Karpas-422 (cell line): ENCODE results near the gene COQ2. TPM values are rescaled to one million over a fixed set of nuclear protein-coding genes. Genes with fewer than 3 reads are reported as not detected.
"Not testable (repeated sequence)": the region's sequence is repeated elsewhere in the genome, so short reads cannot be mapped to it uniquely, and the experiment has no call there.

Experiments used
- DNase-seq: peaks from one replicate; pipeline ENCODE4 v3.0.0-alpha.2; 2015
- H2AFZ ChIP-seq: fragments of 200-600 bp; sonication (generic); 2 replicates; pipeline ENCODE4 v1.6.1; 2014; ENCODE audit warnings: antibody characterized with exemption, low read length, mixed read lengths
- H3K27ac ChIP-seq: fragments of 200-600 bp; sonication (generic); 2 replicates; pipeline ENCODE4 v1.5.1; 2014; ENCODE audit warnings: mild to moderate bottlenecking, low read length, moderate library complexity
- H3K27me3 ChIP-seq: fragments of 200-600 bp; sonication (generic); 2 replicates; pipeline ENCODE4 v1.6.1; 2014; ENCODE audit warnings: low read length, mixed read lengths
- H3K36me3 ChIP-seq: fragments of 200-600 bp; sonication (generic); 2 replicates; pipeline ENCODE4 v1.6.1; 2014; ENCODE audit warnings: low read length, mixed read lengths; ENCODE audit not compliant: insufficient read depth
- H3K4me1 ChIP-seq: fragments of 200-600 bp; sonication (generic); 2 replicates; pipeline ENCODE4 v1.6.1; 2014; ENCODE audit warnings: mild to moderate bottlenecking, low read length, mixed read lengths
- H3K4me2 ChIP-seq: fragments of 200-600 bp; sonication (generic); 2 replicates; pipeline ENCODE4 v1.6.1; 2014; ENCODE audit warnings: low read length, low read depth, mild to moderate bottlenecking; ENCODE audit not compliant: poor library complexity, severe bottlenecking
- H3K4me3 ChIP-seq: fragments of 200-600 bp; sonication (generic); 2 replicates; pipeline ENCODE4 v1.5.1; 2014; ENCODE audit warnings: mild to moderate bottlenecking, antibody characterized with exemption, low read length, mixed read lengths
- H3K79me2 ChIP-seq: fragments of 200-600 bp; sonication (generic); 2 replicates; pipeline ENCODE4 v1.6.1; 2014; ENCODE audit warnings: mild to moderate bottlenecking, low read length, mixed read lengths
- H3K9ac ChIP-seq: fragments of 200-600 bp; sonication (generic); 2 replicates; pipeline ENCODE4 v1.6.0; 2014; ENCODE audit warnings: low read length
- H3K9me2 ChIP-seq: fragments of 200-600 bp; sonication (generic), shearing (Covaris generic); replicated peaks from 2 replicates; pipeline ENCODE4 v1.6.0; 2014; ENCODE audit warnings: mild to moderate bottlenecking, low read length, moderate library complexity; ENCODE audit not compliant: insufficient read depth
- H3K9me3 ChIP-seq: fragments of 300-700, 200-600 bp; sonication (generic); 2 replicates; pipeline ENCODE4 v1.6.1; 2014; ENCODE audit warnings: low read length, mixed read lengths
- H4K20me1 ChIP-seq: fragments of 200-600 bp; sonication (generic); 2 replicates; pipeline ENCODE4 v1.6.1; 2014; ENCODE audit warnings: mild to moderate bottlenecking, antibody characterized with exemption, low read length, low read depth; ENCODE audit not compliant: insufficient read depth
- total RNA-seq: library from RNA; depleted of rRNA; stranded (reverse); fragments of >200 nt; shearing (Covaris generic); gene quantifications from 2 replicates; pipeline ENCODE4 v1.2.3, GENCODE V29; 2014; ENCODE audit warnings: low replicate concordance

COQ2 gene
- total RNA-seq, 1 experiment from 2014 or later = 1.2 TPM

- not testable (repeated sequence) for H4K20me1 ChIP-seq, H3K79me2 ChIP-seq, H3K9me2 ChIP-seq, H3K27me3 ChIP-seq, H3K27ac ChIP-seq, H3K9me3 ChIP-seq, H3K9ac ChIP-seq, H3K4me2 ChIP-seq, H2AFZ ChIP-seq, H3K4me3 ChIP-seq, H3K36me3 ChIP-seq, DNase-seq
- H3K4me1 ChIP-seq = peaks cover 15% of the 10 kb centered on the region
These were observed 48.9 kb downstream of the COQ2 start for GRCh38 chr4:83235645-83236133.

GRCh38 chr4:83234902-83235644 is 49.5 kb downstream of the COQ2 start:
- H3K4me2 ChIP-seq = no peak overlapping the region
- H3K79me2 ChIP-seq = no peaks in the 10 kb centered on the region
- no peaks in the 10 kb centered on the region for H3K36me3 ChIP-seq
- H3K27ac ChIP-seq = no peak overlapping the region
- peaks cover 9% of the 10 kb centered on the region for H3K4me1 ChIP-seq
- H3K9ac ChIP-seq = no peak overlapping the region
- H3K9me3 ChIP-seq = no peaks in the 10 kb centered on the region
- H3K27me3 ChIP-seq = no peaks in the 10 kb centered on the region
- no peak for DNase-seq
- H4K20me1 ChIP-seq = no peaks in the 10 kb centered on the region
- no peaks in the 10 kb centered on the region for H3K9me2 ChIP-seq
- no peak overlapping the region for H2AFZ ChIP-seq
- H3K4me3 ChIP-seq = no peak overlapping the region

GRCh38 chr4:83234387-83234786 is 50.2 kb downstream of the COQ2 start:
- not testable (repeated sequence) for H2AFZ ChIP-seq, H3K4me2 ChIP-seq, H3K4me1 ChIP-seq, H3K9ac ChIP-seq, DNase-seq, H3K27ac ChIP-seq, H3K4me3 ChIP-seq, H3K9me3 ChIP-seq, H3K27me3 ChIP-seq, H3K36me3 ChIP-seq, H4K20me1 ChIP-seq, H3K79me2 ChIP-seq, H3K9me2 ChIP-seq

- no peaks in the 10 kb centered on the region for H3K36me3 ChIP-seq
- no peaks in the 10 kb centered on the region for H3K9me3 ChIP-seq
- H4K20me1 ChIP-seq = no peaks in the 10 kb centered on the region
- no peak for DNase-seq
- peaks cover 4% of the 10 kb centered on the region; the same call in 1 of the 2 replicates for H3K4me1 ChIP-seq
- no peak overlapping the region for H3K9ac ChIP-seq
- H3K4me2 ChIP-seq = no peak overlapping the region
- H3K27me3 ChIP-seq = no peaks in the 10 kb centered on the region
- no peak overlapping the region for H3K27ac ChIP-seq
- H3K9me2 ChIP-seq = no peaks in the 10 kb centered on the region
- no peaks in the 10 kb centered on the region for H3K79me2 ChIP-seq
- H3K4me3 ChIP-seq = no peak overlapping the region
- no peak overlapping the region for H2AFZ ChIP-seq
These were observed 52.5 kb downstream of the COQ2 start for GRCh38 chr4:83232082-83232481.

GRCh38 chr4:83231620-83232076 is 53.0 kb downstream of the COQ2 start:
- no peak overlapping the region for H3K4me3 ChIP-seq
- no peaks in the 10 kb centered on the region for H3K79me2 ChIP-seq
- no peak overlapping the region for H3K27ac ChIP-seq
- no peak for DNase-seq
- H3K36me3 ChIP-seq = no peaks in the 10 kb centered on the region
- H4K20me1 ChIP-seq = no peaks in the 10 kb centered on the region
- no peak overlapping the region for H3K9ac ChIP-seq
- no peak overlapping the region for H3K4me2 ChIP-seq
- H3K9me3 ChIP-seq = no peaks in the 10 kb centered on the region
- H2AFZ ChIP-seq = no peak overlapping the region
- H3K4me1 ChIP-seq = peaks cover 4% of the 10 kb centered on the region; the same call in 1 of the 2 replicates
- H3K27me3 ChIP-seq = no peaks in the 10 kb centered on the region
- no peaks in the 10 kb centered on the region for H3K9me2 ChIP-seq

- H3K9me2 ChIP-seq = no peaks in the 10 kb centered on the region
- H3K4me2 ChIP-seq = no peak overlapping the region
- no peak overlapping the region for H2AFZ ChIP-seq
- no peaks in the 10 kb centered on the region for H3K79me2 ChIP-seq
- H4K20me1 ChIP-seq = no peaks in the 10 kb centered on the region
- H3K27me3 ChIP-seq = no peaks in the 10 kb centered on the region
- peaks cover 6% of the 10 kb centered on the region for H3K4me1 ChIP-seq
- H3K4me3 ChIP-seq = no peak overlapping the region
- H3K36me3 ChIP-seq = no peaks in the 10 kb centered on the region
- no peaks in the 10 kb centered on the region for H3K9me3 ChIP-seq
- no peak overlapping the region for H3K9ac ChIP-seq
- H3K27ac ChIP-seq = no peak overlapping the region
- DNase-seq = no peak
These were observed 53.7 kb downstream of the COQ2 start for GRCh38 chr4:83230928-83231327.

- no peaks in the 10 kb centered on the region for H3K27me3 ChIP-seq
- H3K27ac ChIP-seq = no peak overlapping the region
- H3K79me2 ChIP-seq = no peaks in the 10 kb centered on the region
- no peaks in the 10 kb centered on the region for H3K9me3 ChIP-seq
- H2AFZ ChIP-seq = no peak overlapping the region
- H3K9me2 ChIP-seq = no peaks in the 10 kb centered on the region
- no peak overlapping the region for H3K4me3 ChIP-seq
- no peak overlapping the region for H3K4me2 ChIP-seq
- no peak overlapping the region for H3K9ac ChIP-seq
- H3K36me3 ChIP-seq = no peaks in the 10 kb centered on the region
- H4K20me1 ChIP-seq = no peaks in the 10 kb centered on the region
- peaks cover 17% of the 10 kb centered on the region for H3K4me1 ChIP-seq
- DNase-seq = no peak
These were observed 54.8 kb downstream of the COQ2 start for GRCh38 chr4:83229791-83230190.

- no peak overlapping the region for H3K4me3 ChIP-seq
These were observed 56.4 kb downstream of the COQ2 start for GRCh38 chr4:83228231-83228630.

More at GRCh38 chr4:83228231-83228630, 56.4 kb downstream of the COQ2 start:
- no peaks in the 10 kb centered on the region for H3K27me3 ChIP-seq
- peaks cover 23% of the 10 kb centered on the region for H3K4me1 ChIP-seq
- no peaks in the 10 kb centered on the region for H3K79me2 ChIP-seq
- H3K27ac ChIP-seq = no peak overlapping the region
- no peak overlapping the region for H2AFZ ChIP-seq
- no peaks in the 10 kb centered on the region for H3K36me3 ChIP-seq
- H3K9me3 ChIP-seq = no peaks in the 10 kb centered on the region
- DNase-seq = no peak
- no peak overlapping the region for H3K4me2 ChIP-seq
- no peaks in the 10 kb centered on the region for H4K20me1 ChIP-seq
- no peaks in the 10 kb centered on the region for H3K9me2 ChIP-seq
- no peak overlapping the region for H3K9ac ChIP-seq
